Activated naive CD8-positive, alpha-beta T cell treated with anti-CD3 and anti-CD28 coated beads for 36 hours (primary cell): ENCODE data around the gene ERC1. TPM values are rescaled to one million over a fixed set of nuclear protein-coding genes. Genes with fewer than 3 reads are reported as not detected.
"Not testable (repeated sequence)": the region's sequence is repeated elsewhere in the genome, so short reads cannot be mapped to it uniquely, and the experiment has no call there.

Source experiments
- DNase-seq: peaks from one replicate; pipeline ENCODE4 v3.0.0; 2021
- H3K27ac Mint-ChIP-seq: one replicate; pipeline ENCODE4 v1.8.0; 2022; ENCODE audit warnings: mild to moderate bottlenecking, moderate library complexity, mixed read lengths
- H3K27me3 Mint-ChIP-seq: one replicate; pipeline ENCODE4 v1.8.0; 2022; ENCODE audit warnings: mild to moderate bottlenecking, mixed read lengths
- H3K36me3 Mint-ChIP-seq: one replicate; pipeline ENCODE4 v1.8.0; 2021; ENCODE audit warnings: mild to moderate bottlenecking, mixed read lengths
- H3K4me1 Mint-ChIP-seq: one replicate; pipeline ENCODE4 v1.8.0; 2021; ENCODE audit warnings: mixed read lengths
- H3K4me3 Mint-ChIP-seq: one replicate; pipeline ENCODE4 v1.8.0; 2022; ENCODE audit warnings: mild to moderate bottlenecking, moderate library complexity, mixed read lengths
- H3K9me3 Mint-ChIP-seq: one replicate; pipeline ENCODE4 v1.8.0; 2022; ENCODE audit warnings: mixed read lengths
- total RNA-seq, 2 experiments: library from RNA; stranded (reverse); gene quantifications; one replicate each; pipeline ENCODE4 v1.2.3, GENCODE V29; 2021

Gene ERC1
- total RNA-seq, 2 experiments from 2014 or later: 24.0 to 25.5 TPM

- Mint-ChIP-seq H3K4me3 (no peak overlapping the region), H3K27me3 (no peaks in the 10 kb centered on the region), H3K27ac (no peak overlapping the region), H3K9me3 (peaks cover 1% of the 10 kb centered on the region), H3K4me1 (no peaks in the 10 kb centered on the region), H3K36me3 (peaks cover 23% of the 10 kb centered on the region)
- no peak for DNase-seq
Measured at GRCh38 chr12:1309613-1310012, 318.6 kb downstream of the ERC1 start.

- Mint-ChIP-seq H3K4me3 (no peak overlapping the region), H3K36me3 (peaks cover 33% of the 10 kb centered on the region), H3K4me1 (no peaks in the 10 kb centered on the region), H3K27ac (no peak overlapping the region), H3K27me3 (no peaks in the 10 kb centered on the region), H3K9me3 (peaks cover 2% of the 10 kb centered on the region)
- DNase-seq: no peak
Measured at GRCh38 chr12:1310653-1311052, 319.6 kb downstream of the ERC1 start.

- Mint-ChIP-seq H3K4me1 (no peaks in the 10 kb centered on the region), H3K9me3 (peaks cover 2% of the 10 kb centered on the region), H3K27ac (no peak overlapping the region), H3K36me3 (peaks cover 36% of the 10 kb centered on the region), H3K4me3 (no peak overlapping the region), H3K27me3 (no peaks in the 10 kb centered on the region)
- DNase-seq: no peak
Measured at GRCh38 chr12:1311145-1311544, 320.1 kb downstream of the ERC1 start.

GRCh38 chr12:1313906-1314305 is 322.9 kb downstream of the ERC1 start:
- no peak for DNase-seq
- peaks cover 4% of the 10 kb centered on the region for H3K9me3 Mint-ChIP-seq
- no peaks in the 10 kb centered on the region for H3K4me1 Mint-ChIP-seq
- no peak overlapping the region for H3K27ac Mint-ChIP-seq
- H3K36me3 Mint-ChIP-seq: peaks cover 45% of the 10 kb centered on the region
- H3K27me3 Mint-ChIP-seq: no peaks in the 10 kb centered on the region
- H3K4me3 Mint-ChIP-seq: no peak overlapping the region

- Mint-ChIP-seq H3K4me3 (no peak overlapping the region), H3K36me3 (peaks cover 44% of the 10 kb centered on the region), H3K27me3 (no peaks in the 10 kb centered on the region), H3K9me3 (peaks cover 4% of the 10 kb centered on the region), H3K27ac (no peak overlapping the region), H3K4me1 (no peaks in the 10 kb centered on the region)
- DNase-seq: no peak
Measured at GRCh38 chr12:1314523-1314922, 323.5 kb downstream of the ERC1 start.

- H3K27me3 Mint-ChIP-seq, H3K9me3 Mint-ChIP-seq, H3K27ac Mint-ChIP-seq, DNase-seq, H3K4me3 Mint-ChIP-seq, H3K4me1 Mint-ChIP-seq: not testable (repeated sequence)
- H3K36me3 Mint-ChIP-seq: peaks cover 39% of the 10 kb centered on the region
Measured at GRCh38 chr12:1316991-1317390, 326.0 kb downstream of the ERC1 start.

GRCh38 chr12:1318327-1319031 is 327.5 kb downstream of the ERC1 start:
- peaks cover 4% of the 10 kb centered on the region for H3K9me3 Mint-ChIP-seq
- H3K4me1 Mint-ChIP-seq: peaks cover 8% of the 10 kb centered on the region

GRCh38 chr12:1319212-1319611 is 328.2 kb downstream of the ERC1 start:
- Mint-ChIP-seq H3K36me3 (peaks cover 22% of the 10 kb centered on the region), H3K9me3 (peaks cover 3% of the 10 kb centered on the region), H3K27ac (no peak overlapping the region)

More at GRCh38 chr12:1318327-1319031, 327.5 kb downstream of the ERC1 start:
- Mint-ChIP-seq H3K36me3 (peaks cover 25% of the 10 kb centered on the region), H3K4me3 (no peak overlapping the region), H3K27ac (no peak overlapping the region), H3K27me3 (no peaks in the 10 kb centered on the region)
- no peak for DNase-seq

GRCh38 chr12:1320021-1320420 is 329.0 kb downstream of the ERC1 start:
- H3K4me3 Mint-ChIP-seq: no peak overlapping the region
- H3K27me3 Mint-ChIP-seq: no peaks in the 10 kb centered on the region
- H3K4me1 Mint-ChIP-seq: peaks cover 8% of the 10 kb centered on the region
- H3K27ac Mint-ChIP-seq: no peak overlapping the region
- H3K36me3 Mint-ChIP-seq: peaks cover 21% of the 10 kb centered on the region
- DNase-seq: no peak
- H3K9me3 Mint-ChIP-seq: peaks cover 2% of the 10 kb centered on the region

More at GRCh38 chr12:1319212-1319611, 328.2 kb downstream of the ERC1 start:
- Mint-ChIP-seq H3K27me3 (no peaks in the 10 kb centered on the region), H3K4me3 (no peak overlapping the region), H3K4me1 (peaks cover 8% of the 10 kb centered on the region)
- no peak for DNase-seq

GRCh38 chr12:1322821-1323220 is 331.8 kb downstream of the ERC1 start:
- Mint-ChIP-seq H3K4me3 (no peak overlapping the region), H3K9me3 (no peaks in the 10 kb centered on the region), H3K4me1 (peaks cover 19% of the 10 kb centered on the region), H3K27ac (no peak overlapping the region), H3K27me3 (no peaks in the 10 kb centered on the region), H3K36me3 (peaks cover 5% of the 10 kb centered on the region)
- no peak for DNase-seq

- Mint-ChIP-seq H3K27me3 (no peaks in the 10 kb centered on the region), H3K4me1 (peaks cover 19% of the 10 kb centered on the region), H3K4me3 (no peak overlapping the region), H3K27ac (no peak overlapping the region), H3K36me3 (peaks cover 7% of the 10 kb centered on the region), H3K9me3 (no peaks in the 10 kb centered on the region)
- DNase-seq: no peak
Measured at GRCh38 chr12:1324099-1324498, 333.1 kb downstream of the ERC1 start.

GRCh38 chr12:1324910-1325309 is 333.9 kb downstream of the ERC1 start:
- no peaks in the 10 kb centered on the region for H3K9me3 Mint-ChIP-seq
- H3K27me3 Mint-ChIP-seq: no peaks in the 10 kb centered on the region
- no peak for DNase-seq
- no peak overlapping the region for H3K27ac Mint-ChIP-seq
- H3K4me1 Mint-ChIP-seq: peaks cover 19% of the 10 kb centered on the region
- peaks cover 7% of the 10 kb centered on the region for H3K36me3 Mint-ChIP-seq
- no peak overlapping the region for H3K4me3 Mint-ChIP-seq

- peaks cover 7% of the 10 kb centered on the region for H3K36me3 Mint-ChIP-seq
- DNase-seq: no peak
- H3K4me3 Mint-ChIP-seq: no peak overlapping the region
- peaks cover 19% of the 10 kb centered on the region for H3K4me1 Mint-ChIP-seq
- H3K27ac Mint-ChIP-seq: no peak overlapping the region
- no peaks in the 10 kb centered on the region for H3K27me3 Mint-ChIP-seq
- no peaks in the 10 kb centered on the region for H3K9me3 Mint-ChIP-seq
Measured at GRCh38 chr12:1325666-1326065, 334.6 kb downstream of the ERC1 start.

GRCh38 chr12:1326258-1326657 is 335.2 kb downstream of the ERC1 start:
- H3K27me3 Mint-ChIP-seq: no peaks in the 10 kb centered on the region
- peaks cover 7% of the 10 kb centered on the region for H3K36me3 Mint-ChIP-seq
- H3K9me3 Mint-ChIP-seq: no peaks in the 10 kb centered on the region
- DNase-seq: no peak
- peaks cover 19% of the 10 kb centered on the region for H3K4me1 Mint-ChIP-seq
- no peak overlapping the region for H3K4me3 Mint-ChIP-seq
- no peak overlapping the region for H3K27ac Mint-ChIP-seq

- Mint-ChIP-seq H3K27ac (no peak overlapping the region), H3K27me3 (no peaks in the 10 kb centered on the region), H3K4me3 (no peak overlapping the region), H3K4me1 (peaks cover 11% of the 10 kb centered on the region), H3K9me3 (no peaks in the 10 kb centered on the region), H3K36me3 (peaks cover 14% of the 10 kb centered on the region)
- DNase-seq: no peak
Measured at GRCh38 chr12:1328391-1328790, 337.4 kb downstream of the ERC1 start.

GRCh38 chr12:1329784-1330476 is 338.9 kb downstream of the ERC1 start:
- no peak overlapping the region for H3K27ac Mint-ChIP-seq
- DNase-seq: no peak
- peaks cover 15% of the 10 kb centered on the region for H3K36me3 Mint-ChIP-seq
- H3K4me1 Mint-ChIP-seq: peaks cover 11% of the 10 kb centered on the region
- H3K4me3 Mint-ChIP-seq: no peak overlapping the region
- H3K27me3 Mint-ChIP-seq: no peaks in the 10 kb centered on the region
- H3K9me3 Mint-ChIP-seq: no peaks in the 10 kb centered on the region
